ENCODE data around the gene OR2AT4.

OR2AT4 gene

GRCh38 chr11:75087319-75088305, 9.1 kb downstream of the OR2AT4 start:
- no peak for DNase-seq (ENCODE audit: low spot score)
- TF ChIP-seq CTCF (IDR thresholded peaks at IDR 0.05; ENCODE audit: extremely low read depth, missing control alignments): no peak

GRCh38 chr11:75084883-75085282, 11.8 kb downstream of the OR2AT4 start:
- DNase-seq (ENCODE audit: low spot score): no peak
- TF ChIP-seq CTCF (IDR thresholded peaks at IDR 0.05; ENCODE audit: extremely low read depth, missing control alignments): no peak

- TF ChIP-seq CTCF (IDR thresholded peaks at IDR 0.05; ENCODE audit: extremely low read depth, missing control alignments): no peak
- no peak for DNase-seq (ENCODE audit: low spot score)
These were observed 13.5 kb downstream of the OR2AT4 start for GRCh38 chr11:75083217-75083605.

- no peak for TF ChIP-seq CTCF (IDR thresholded peaks at IDR 0.05; ENCODE audit: extremely low read depth, missing control alignments)
- no peak for DNase-seq (ENCODE audit: low spot score)
These were observed 14.0 kb downstream of the OR2AT4 start for GRCh38 chr11:75082601-75083216.

GRCh38 chr11:75079546-75079945, 17.1 kb downstream of the OR2AT4 start:
- no peak for DNase-seq (ENCODE audit: low spot score)
- no peak for TF ChIP-seq CTCF (IDR thresholded peaks at IDR 0.05; ENCODE audit: extremely low read depth, missing control alignments)

GRCh38 chr11:75078233-75078632, 18.4 kb downstream of the OR2AT4 start:
- DNase-seq (ENCODE audit: low spot score): no peak
- no peak for TF ChIP-seq CTCF (IDR thresholded peaks at IDR 0.05; ENCODE audit: extremely low read depth, missing control alignments)

GRCh38 chr11:75077316-75077715, 19.4 kb downstream of the OR2AT4 start:
- no peak for TF ChIP-seq CTCF (IDR thresholded peaks at IDR 0.05; ENCODE audit: extremely low read depth, missing control alignments)
- DNase-seq (ENCODE audit: low spot score): no peak
